Progenitor cell of endocrine pancreas (in vitro differentiated cells): ENCODE measurements around the gene ZNF804A. TPM values are rescaled to one million over a fixed set of nuclear protein-coding genes. Genes with fewer than 3 reads are reported as not detected.

ENCODE experiments used
- DNase-seq: peaks from one replicate; pipeline ENCODE4 v3.0.0; 2021; ENCODE audit warnings: low spot score; ENCODE audit not compliant: unreplicated experiment
- H3K27ac Mint-ChIP-seq: 2 replicates; pipeline ENCODE4 v1.8.0; 2021; ENCODE audit warnings: mild to moderate bottlenecking, moderate library complexity, mixed read lengths
- H3K27me3 Mint-ChIP-seq: 2 replicates; pipeline ENCODE4 v1.8.0; 2021; ENCODE audit warnings: mixed read lengths
- H3K36me3 Mint-ChIP-seq: 2 replicates; pipeline ENCODE4 v1.8.0; 2022; ENCODE audit warnings: mixed read lengths; ENCODE audit not compliant: insufficient read depth
- H3K4me1 Mint-ChIP-seq: 2 replicates; pipeline ENCODE4 v1.8.0; 2021; ENCODE audit warnings: low read depth, mixed read lengths
- H3K4me3 Mint-ChIP-seq: 2 replicates; pipeline ENCODE4 v1.8.0; 2021; ENCODE audit warnings: low read depth, mild to moderate bottlenecking, moderate library complexity, mixed read lengths
- H3K9me3 Mint-ChIP-seq: 2 replicates; pipeline ENCODE4 v1.8.0; 2021; ENCODE audit warnings: low read depth, mixed read lengths
- CTCF ChIP-seq: fragments of 200-600 bp; sonication (generic); IDR thresholded peaks from one replicate; pipeline ENCODE4 v1.5.0; 2021; ENCODE audit warnings: antibody characterized with exemption, mild to moderate bottlenecking; ENCODE audit not compliant: unreplicated experiment
- total RNA-seq: library from RNA; stranded (reverse); gene quantifications from 2 replicates; pipeline ENCODE4 v1.2.1, GENCODE V29; 2021

Gene ZNF804A
- total RNA-seq, 1 donor from 2014 or later: not detected

GRCh38 chr2:184890311-184890710 is 292.0 kb downstream of the ZNF804A start:
- Mint-ChIP-seq H3K4me3 (no peak overlapping the region), H3K4me1 (no peaks in the 10 kb centered on the region), H3K9me3 (peaks cover 10% of the 10 kb centered on the region), H3K36me3 (no peaks in the 10 kb centered on the region), H3K27me3 (no peaks in the 10 kb centered on the region), H3K27ac (no peak overlapping the region)
- TF ChIP-seq CTCF: no peak
- DNase-seq: no peak

GRCh38 chr2:184904991-184905390 is 306.7 kb downstream of the ZNF804A start:
- no peak overlapping the region for H3K4me3 Mint-ChIP-seq
- no peaks in the 10 kb centered on the region for H3K27me3 Mint-ChIP-seq
- H3K36me3 Mint-ChIP-seq: no peaks in the 10 kb centered on the region
- no peak for DNase-seq
- H3K4me1 Mint-ChIP-seq: no peaks in the 10 kb centered on the region
- H3K27ac Mint-ChIP-seq: no peak overlapping the region
- no peak for TF ChIP-seq CTCF
- H3K9me3 Mint-ChIP-seq: no peaks in the 10 kb centered on the region

GRCh38 chr2:184906160-184906559 is 307.8 kb downstream of the ZNF804A start:
- peaks cover under 1% of the 10 kb centered on the region for H3K4me1 Mint-ChIP-seq
- no peak overlapping the region for H3K4me3 Mint-ChIP-seq
- no peak for DNase-seq
- H3K9me3 Mint-ChIP-seq: no peaks in the 10 kb centered on the region
- no peaks in the 10 kb centered on the region for H3K27me3 Mint-ChIP-seq
- no peak for TF ChIP-seq CTCF
- H3K36me3 Mint-ChIP-seq: no peaks in the 10 kb centered on the region
- no peak overlapping the region for H3K27ac Mint-ChIP-seq

GRCh38 chr2:184906709-184907108 is 308.4 kb downstream of the ZNF804A start:
- Mint-ChIP-seq H3K9me3 (no peaks in the 10 kb centered on the region), H3K4me3 (no peak overlapping the region), H3K27ac (no peak overlapping the region), H3K27me3 (no peaks in the 10 kb centered on the region), H3K36me3 (no peaks in the 10 kb centered on the region), H3K4me1 (peaks cover 2% of the 10 kb centered on the region)
- TF ChIP-seq CTCF: no peak
- DNase-seq: no peak

GRCh38 chr2:184908966-184909365 is 310.6 kb downstream of the ZNF804A start:
- Mint-ChIP-seq H3K27ac (no peak overlapping the region), H3K9me3 (peaks cover 4% of the 10 kb centered on the region), H3K4me3 (no peak overlapping the region), H3K4me1 (peaks cover 2% of the 10 kb centered on the region), H3K27me3 (no peaks in the 10 kb centered on the region), H3K36me3 (no peaks in the 10 kb centered on the region)
- no peak for TF ChIP-seq CTCF
- no peak for DNase-seq
